Adrenal gland (tissue), 5 donors: ENCODE results near the gene EVL.

Source experiments
- CTCF ChIP-seq, 6 experiments: fragments of 450-650 bp in 4 of 6; fragments of 200-600 bp in 2 of 6; sonication (generic) in 1 of 6; IDR thresholded peaks; 1 replicate in 5 of 6; 2 replicates in 1 of 6; pipeline versions ENCODE4 v1.5.1 to v1.8.0; 2016 to 2021; ENCODE audit warnings: antibody characterized with exemption in 6 of 6, mild to moderate bottlenecking in 2 of 6, moderate library complexity in 1 of 6
- POLR2A ChIP-seq, 2 donors: fragments of 450-650 bp; IDR thresholded peaks; one replicate each; pipeline ENCODE4 v1.6.1; 2017; ENCODE audit warnings: antibody characterized with exemption in 2 of 2, mild to moderate bottlenecking in 2 of 2, moderate library complexity in 1 of 2
- donor health status: DM: no; HTN: no; CAD: no.

- TF ChIP-seq CTCF (IDR thresholded peaks at IDR 0.05), result peak in 5 of 6 experiments; percentile 4 to 40 (median 31)
- no peak for TF ChIP-seq POLR2A (IDR thresholded peaks at IDR 0.05)
These were observed 10.9 kb downstream of the EVL start for GRCh38 chr14:100076133-100076532.
